Right atrium auricular region (tissue), 2 donors: ENCODE results near the gene PTPRN2. TPM values are rescaled to one million over a fixed set of nuclear protein-coding genes. Genes with fewer than 3 reads are reported as not detected.

Experiments used
- DNase-seq: peaks from one replicate; pipeline ENCODE4 v3.0.0-alpha.2; 2019; ENCODE audit warnings: low spot score
- H3K27ac ChIP-seq, 2 donors: fragments of 200-600 bp; sonication (generic); 1 replicate in 1 of 2; 2 replicates in 1 of 2; pipeline ENCODE4 v1.5.1; 2016 to 2019
- H3K27me3 ChIP-seq, 2 donors: fragments of 200-600 bp; sonication (generic); one replicate each; pipeline versions ENCODE4 v1.5.1 to v1.6.0; 2017 to 2019
- H3K36me3 ChIP-seq: fragments of 200-600 bp; sonication (generic); one replicate; pipeline ENCODE4 v1.5.1; 2016
- H3K4me1 ChIP-seq, 2 donors: fragments of 200-600 bp; sonication (generic); one replicate each; pipeline versions ENCODE4 v1.5.1 to v1.6.0; 2017 to 2019
- H3K4me3 ChIP-seq, 2 donors: fragments of 200-600 bp; sonication (generic); 1 replicate in 1 of 2; 2 replicates in 1 of 2; pipeline ENCODE4 v1.5.1; 2017 to 2019; ENCODE audit warnings: mild to moderate bottlenecking in 1 of 2, moderate library complexity in 1 of 2
- H3K9me3 ChIP-seq, 2 donors: fragments of 200-600 bp; sonication (generic); one replicate each; pipeline ENCODE4 v1.5.1; 2019
- total RNA-seq, 2 donors: library from RNA; depleted of rRNA; stranded (reverse); fragments of >200 nt; gene quantifications; one replicate each; pipeline ENCODE4 v1.1.0, GENCODE V29; 2016
- TF ChIP-seq, protein P1 (sequence below), 2 donors: fragments of 200-600 bp; sonication (generic); IDR thresholded peaks; one replicate each; pipeline ENCODE4 v1.5.1; 2019; ENCODE audit warnings: antibody characterized with exemption in 2 of 2

The PTPRN2 gene
- total RNA-seq, 2 donors from 2014 or later: 2.6 to 2.7 TPM

DNA sequence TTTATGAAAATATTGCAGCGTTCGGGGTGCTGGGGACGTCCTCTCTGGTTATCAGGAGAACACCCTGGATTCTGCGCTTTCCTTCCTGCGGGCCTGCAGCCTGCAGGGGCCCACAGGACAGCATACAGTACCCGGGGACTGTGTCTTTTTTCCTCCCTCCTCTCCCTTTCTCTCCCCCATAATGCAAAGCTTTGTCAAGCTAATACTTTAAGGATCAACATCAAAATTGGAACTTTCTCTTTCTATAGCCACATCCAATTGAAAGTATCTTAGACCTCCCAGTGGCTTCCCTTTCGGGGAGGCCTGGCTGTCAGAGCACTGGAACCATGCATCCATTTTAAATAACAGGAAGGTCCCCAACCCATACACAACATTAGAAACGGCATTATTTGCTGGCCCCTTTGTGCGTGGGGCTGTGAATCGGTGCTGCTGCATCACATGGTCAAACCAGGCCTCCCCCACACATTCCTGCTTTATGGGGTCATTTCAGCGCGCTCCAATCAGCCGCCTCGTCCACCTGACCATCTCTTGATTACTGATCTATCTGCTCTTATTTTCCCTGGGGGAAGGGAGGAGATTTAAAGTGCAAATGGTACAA, 745.8 kb downstream of the PTPRN2 start:
- no peak overlapping the region for H3K4me3 ChIP-seq
- TF ChIP-seq, protein P1, sequence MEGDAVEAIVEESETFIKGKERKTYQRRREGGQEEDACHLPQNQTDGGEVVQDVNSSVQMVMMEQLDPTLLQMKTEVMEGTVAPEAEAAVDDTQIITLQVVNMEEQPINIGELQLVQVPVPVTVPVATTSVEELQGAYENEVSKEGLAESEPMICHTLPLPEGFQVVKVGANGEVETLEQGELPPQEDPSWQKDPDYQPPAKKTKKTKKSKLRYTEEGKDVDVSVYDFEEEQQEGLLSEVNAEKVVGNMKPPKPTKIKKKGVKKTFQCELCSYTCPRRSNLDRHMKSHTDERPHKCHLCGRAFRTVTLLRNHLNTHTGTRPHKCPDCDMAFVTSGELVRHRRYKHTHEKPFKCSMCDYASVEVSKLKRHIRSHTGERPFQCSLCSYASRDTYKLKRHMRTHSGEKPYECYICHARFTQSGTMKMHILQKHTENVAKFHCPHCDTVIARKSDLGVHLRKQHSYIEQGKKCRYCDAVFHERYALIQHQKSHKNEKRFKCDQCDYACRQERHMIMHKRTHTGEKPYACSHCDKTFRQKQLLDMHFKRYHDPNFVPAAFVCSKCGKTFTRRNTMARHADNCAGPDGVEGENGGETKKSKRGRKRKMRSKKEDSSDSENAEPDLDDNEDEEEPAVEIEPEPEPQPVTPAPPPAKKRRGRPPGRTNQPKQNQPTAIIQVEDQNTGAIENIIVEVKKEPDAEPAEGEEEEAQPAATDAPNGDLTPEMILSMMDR (IDR thresholded peaks at IDR 0.05): no peak
- H3K36me3 ChIP-seq: no peaks in the 10 kb centered on the region
- no peaks in the 10 kb centered on the region for H3K9me3 ChIP-seq
- no peaks in the 10 kb centered on the region for H3K27me3 ChIP-seq
- H3K27ac ChIP-seq: no peak overlapping the region
- H3K4me1 ChIP-seq: no peaks in the 10 kb centered on the region
- no peak for DNase-seq

DNA sequence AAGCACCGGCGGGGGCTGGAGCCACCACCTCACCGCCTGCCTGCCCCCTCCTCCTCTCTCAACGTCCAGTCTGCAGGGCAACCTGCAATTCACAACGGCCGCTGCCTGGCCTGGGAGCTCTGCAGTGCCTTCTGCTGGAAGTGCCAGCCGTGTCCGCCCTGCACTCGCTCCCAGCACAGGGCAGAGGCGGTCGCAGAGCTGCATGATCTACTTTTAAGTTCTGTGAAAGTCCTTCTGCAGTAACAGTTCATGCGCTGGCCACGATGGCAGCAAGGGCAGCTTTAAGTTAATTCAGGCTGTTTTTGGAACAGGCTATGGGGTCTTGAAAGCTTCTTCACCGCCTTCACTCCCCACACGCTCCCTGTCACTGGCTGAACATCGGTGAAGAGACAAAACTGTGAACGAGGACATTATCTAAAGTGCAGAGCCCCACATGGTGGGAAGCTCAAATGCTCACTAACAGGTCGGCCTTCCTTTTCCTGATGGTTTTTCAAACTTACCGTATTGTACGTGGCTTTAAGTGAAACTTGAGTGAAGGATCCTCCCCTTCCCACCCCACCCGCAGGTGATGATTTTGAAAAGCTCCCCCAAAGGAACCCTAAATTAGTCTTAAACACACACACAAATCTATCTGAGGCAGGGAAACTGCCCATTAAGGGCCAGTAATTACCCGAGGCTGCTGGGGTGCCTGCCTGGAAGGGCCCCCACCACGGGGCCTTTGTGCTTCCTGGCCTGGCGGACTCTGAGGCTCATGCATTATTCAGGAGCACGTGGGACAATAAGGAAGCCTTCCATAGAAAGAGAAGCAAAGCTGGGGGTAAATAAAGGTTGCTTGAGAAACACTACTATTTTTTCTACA, 746.5 kb downstream of the PTPRN2 start:
- H3K27ac ChIP-seq: no peak overlapping the region
- no peaks in the 10 kb centered on the region for H3K4me1 ChIP-seq
- TF ChIP-seq, protein P1 (IDR thresholded peaks at IDR 0.05): no peak
- no peak for DNase-seq
- no peaks in the 10 kb centered on the region for H3K27me3 ChIP-seq
- no peaks in the 10 kb centered on the region for H3K36me3 ChIP-seq
- H3K4me3 ChIP-seq: no peak overlapping the region
- H3K9me3 ChIP-seq: no peaks in the 10 kb centered on the region

DNA sequence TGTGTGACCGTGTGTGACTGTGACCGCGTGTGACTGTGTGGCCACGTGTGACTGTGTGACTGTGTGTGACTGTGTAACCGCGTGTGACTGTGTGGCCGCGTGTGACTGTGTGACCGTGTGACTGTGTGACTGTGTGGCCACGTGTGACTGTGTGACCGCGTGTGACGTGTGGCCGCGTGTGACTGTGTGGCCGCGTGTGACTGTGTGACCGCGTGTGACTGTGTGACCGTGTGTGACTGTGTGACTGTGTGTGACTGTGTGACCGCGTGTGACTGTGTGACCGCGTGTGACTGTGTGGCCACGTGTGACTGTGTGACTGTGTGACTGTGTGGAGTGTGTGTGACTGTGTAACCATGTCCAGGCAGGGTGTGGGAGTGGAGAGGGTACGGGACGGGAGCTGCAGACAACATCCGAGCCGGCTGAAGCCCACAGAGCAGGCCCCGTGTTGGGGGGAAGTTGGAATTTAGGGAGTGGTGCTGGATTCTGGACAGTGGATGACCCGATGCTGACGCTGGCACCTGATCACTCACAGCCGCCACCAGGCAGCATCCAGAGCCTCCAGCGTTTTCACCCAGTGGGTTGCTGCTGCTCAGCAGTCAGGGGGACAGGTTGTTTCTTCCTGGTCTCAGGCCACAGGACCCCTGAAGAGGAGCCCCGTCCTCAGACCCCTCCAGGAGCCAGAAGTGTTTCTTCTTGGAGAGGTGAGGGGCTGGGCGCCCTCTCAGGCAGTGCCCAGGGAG, 747.3 kb downstream of the PTPRN2 start:
- TF ChIP-seq, protein P1 (IDR thresholded peaks at IDR 0.05): no peak
- no peak for DNase-seq
- Histone ChIP-seq H3K4me3 (no peak overlapping the region), H3K27ac (no peak overlapping the region), H3K9me3 (no peaks in the 10 kb centered on the region), H3K27me3 (no peaks in the 10 kb centered on the region), H3K4me1 (no peaks in the 10 kb centered on the region), H3K36me3 (no peaks in the 10 kb centered on the region)

DNA sequence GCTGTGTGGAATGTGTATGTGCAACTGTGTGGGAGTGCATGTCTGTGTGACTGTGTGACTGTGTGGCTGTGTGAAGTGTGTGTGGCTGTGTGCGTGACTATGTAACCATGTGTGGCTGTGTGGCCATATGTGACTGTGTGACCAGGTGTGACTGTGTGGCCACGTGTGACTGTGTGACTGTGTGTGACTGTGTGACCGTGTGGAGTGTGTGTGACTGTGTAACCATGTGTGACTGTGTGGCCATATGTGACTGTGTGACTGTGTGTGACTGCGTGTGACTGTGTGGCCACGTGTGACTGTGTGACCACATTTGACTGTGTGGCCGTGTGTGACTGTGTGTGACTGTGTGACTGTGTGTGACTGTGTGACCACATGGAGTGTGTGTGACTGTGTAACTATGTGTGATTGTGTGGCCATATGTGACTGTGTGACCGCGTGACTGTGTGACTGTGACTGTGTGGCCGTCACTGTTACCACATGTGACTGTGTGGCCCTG, 747.9 kb downstream of the PTPRN2 start:
- no peak overlapping the region for H3K4me3 ChIP-seq
- TF ChIP-seq, protein P1 (IDR thresholded peaks at IDR 0.05): no peak
- H3K27ac ChIP-seq: no peak overlapping the region
- H3K27me3 ChIP-seq: no peaks in the 10 kb centered on the region
- H3K9me3 ChIP-seq: no peaks in the 10 kb centered on the region
- H3K4me1 ChIP-seq: no peaks in the 10 kb centered on the region
- DNase-seq: no peak
- H3K36me3 ChIP-seq: no peaks in the 10 kb centered on the region

DNA sequence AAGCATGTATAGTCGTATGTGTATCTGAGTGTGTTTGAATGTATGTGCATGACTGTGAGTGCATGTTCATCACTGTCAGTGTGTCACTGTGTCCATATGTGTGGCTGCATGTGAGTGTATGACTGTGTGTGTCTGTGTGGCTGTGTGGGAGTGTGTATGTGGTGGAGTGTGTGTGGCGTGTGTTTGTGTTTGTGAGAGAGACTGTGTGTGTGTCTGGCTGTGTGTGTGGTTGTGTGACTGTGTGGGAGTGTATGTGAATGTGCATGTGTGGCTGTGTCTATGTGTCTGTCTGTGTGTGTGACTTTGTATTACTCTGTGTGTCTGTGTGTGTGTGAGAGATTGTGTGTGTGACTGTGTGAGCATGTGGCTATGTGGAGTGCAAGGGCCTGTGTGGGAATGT, 748.4 kb downstream of the PTPRN2 start:
- Histone ChIP-seq H3K4me3 (no peak overlapping the region), H3K27ac (no peak overlapping the region), H3K36me3 (no peaks in the 10 kb centered on the region), H3K27me3 (no peaks in the 10 kb centered on the region), H3K4me1 (no peaks in the 10 kb centered on the region), H3K9me3 (no peaks in the 10 kb centered on the region)
- DNase-seq: no peak
- TF ChIP-seq, protein P1 (IDR thresholded peaks at IDR 0.05): no peak
